ENCODE results near the gene PLOD3.
"Not testable (repeated sequence)": the region's sequence is repeated elsewhere in the genome, so short reads cannot be mapped to it uniquely, and the experiment has no call there.

DNA sequence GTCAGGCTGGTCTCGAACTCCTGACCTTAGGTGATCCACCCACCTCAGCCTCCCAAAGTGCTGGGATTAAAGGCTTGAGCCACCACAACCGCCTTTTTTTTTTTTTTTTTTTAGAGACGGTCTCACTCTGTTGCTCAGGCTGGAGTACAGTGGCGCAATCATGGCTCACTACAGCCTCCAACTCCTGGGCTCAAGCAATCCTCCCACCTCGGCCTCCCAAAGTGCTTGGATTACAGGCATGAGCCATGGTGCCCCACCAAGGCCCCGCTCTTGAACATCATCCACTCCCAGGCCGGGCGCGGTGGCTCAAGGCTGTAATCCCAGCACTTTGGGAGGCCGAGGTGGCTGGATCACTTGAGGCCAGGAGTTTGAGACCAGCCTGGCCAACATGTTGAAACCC is 17.9 kb downstream of the PLOD3 start:
- TF ChIP-seq, protein P1, sequence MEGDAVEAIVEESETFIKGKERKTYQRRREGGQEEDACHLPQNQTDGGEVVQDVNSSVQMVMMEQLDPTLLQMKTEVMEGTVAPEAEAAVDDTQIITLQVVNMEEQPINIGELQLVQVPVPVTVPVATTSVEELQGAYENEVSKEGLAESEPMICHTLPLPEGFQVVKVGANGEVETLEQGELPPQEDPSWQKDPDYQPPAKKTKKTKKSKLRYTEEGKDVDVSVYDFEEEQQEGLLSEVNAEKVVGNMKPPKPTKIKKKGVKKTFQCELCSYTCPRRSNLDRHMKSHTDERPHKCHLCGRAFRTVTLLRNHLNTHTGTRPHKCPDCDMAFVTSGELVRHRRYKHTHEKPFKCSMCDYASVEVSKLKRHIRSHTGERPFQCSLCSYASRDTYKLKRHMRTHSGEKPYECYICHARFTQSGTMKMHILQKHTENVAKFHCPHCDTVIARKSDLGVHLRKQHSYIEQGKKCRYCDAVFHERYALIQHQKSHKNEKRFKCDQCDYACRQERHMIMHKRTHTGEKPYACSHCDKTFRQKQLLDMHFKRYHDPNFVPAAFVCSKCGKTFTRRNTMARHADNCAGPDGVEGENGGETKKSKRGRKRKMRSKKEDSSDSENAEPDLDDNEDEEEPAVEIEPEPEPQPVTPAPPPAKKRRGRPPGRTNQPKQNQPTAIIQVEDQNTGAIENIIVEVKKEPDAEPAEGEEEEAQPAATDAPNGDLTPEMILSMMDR (IDR thresholded peaks at IDR 0.05; ENCODE audit: low read depth, low read length): not testable (repeated sequence)
- TF ChIP-seq EZH2phosphoT487 (IDR thresholded peaks at IDR 0.05; ENCODE audit: low read depth): not testable (repeated sequence)

All from OCI-LY3 (cell line).